Vagina (tissue), 2 donors: ENCODE results near the gene BTG1. TPM values are rescaled to one million over a fixed set of nuclear protein-coding genes. Genes with fewer than 3 reads are reported as not detected.

Source experiments
- DNase-seq, 2 donors: peaks; one replicate each; pipeline ENCODE4 v3.0.0-alpha.2; 2017; ENCODE audit errors: extremely low spot score in 2 of 2
- H3K27ac ChIP-seq: fragments of 200-600 bp; sonication (generic); one replicate; pipeline ENCODE4 v1.5.1; 2019
- H3K27me3 ChIP-seq: fragments of 200-600 bp; sonication (generic); one replicate; pipeline ENCODE4 v1.5.1; 2019
- H3K36me3 ChIP-seq, 2 donors: fragments of 200-600 bp; sonication (generic); one replicate each; pipeline ENCODE4 v1.5.1; 2017 to 2019
- H3K4me1 ChIP-seq: fragments of 200-600 bp; sonication (generic); one replicate; pipeline ENCODE4 v1.5.1; 2019
- H3K4me3 ChIP-seq, 2 donors: fragments of 200-600 bp; sonication (generic); 1 replicate in 1 of 2; 2 replicates in 1 of 2; pipeline ENCODE4 v1.5.1; 2016 to 2019
- H3K9me3 ChIP-seq: fragments of 200-600 bp; sonication (generic); one replicate; pipeline ENCODE4 v1.5.1; 2019
- CTCF ChIP-seq, 3 experiments: fragments of 450-650 bp in 2 of 3; fragments of 200-600 bp in 1 of 3; sonication (generic) in 1 of 3; IDR thresholded peaks; one replicate each; pipeline ENCODE4 v1.5.1; 2017 to 2019; ENCODE audit warnings: antibody characterized with exemption in 3 of 3, mild to moderate bottlenecking in 2 of 3, moderate library complexity in 2 of 3
- POLR2A ChIP-seq, 2 donors: fragments of 450-650 bp; IDR thresholded peaks; one replicate each; pipeline ENCODE4 v1.6.1; 2017; ENCODE audit warnings: antibody characterized with exemption in 2 of 2, mild to moderate bottlenecking in 2 of 2, moderate library complexity in 2 of 2
- POLR2AphosphoS5 ChIP-seq, 2 donors: sonication (generic); formaldehyde crosslinking; IDR thresholded peaks; one replicate each; pipeline ENCODE4 v1.9.0; 2017; ENCODE audit warnings: antibody characterized with exemption in 2 of 2, mild to moderate bottlenecking in 2 of 2, low read depth in 1 of 2; ENCODE audit not compliant: insufficient read depth in 1 of 2
- intact Hi-C: fragments of 100-400 bp; cut with DNase I; formaldehyde crosslinking; loops from one replicate; pipeline ENCODE4 v1.15.1; 2023
- total RNA-seq: library from RNA; depleted of rRNA; stranded (reverse); fragments of >200 nt; gene quantifications from one replicate; pipeline ENCODE4 v1.2.3, GENCODE V29; 2016

The BTG1 gene
- total RNA-seq, 1 donor from 2014 or later = 73.7 TPM

DNA sequence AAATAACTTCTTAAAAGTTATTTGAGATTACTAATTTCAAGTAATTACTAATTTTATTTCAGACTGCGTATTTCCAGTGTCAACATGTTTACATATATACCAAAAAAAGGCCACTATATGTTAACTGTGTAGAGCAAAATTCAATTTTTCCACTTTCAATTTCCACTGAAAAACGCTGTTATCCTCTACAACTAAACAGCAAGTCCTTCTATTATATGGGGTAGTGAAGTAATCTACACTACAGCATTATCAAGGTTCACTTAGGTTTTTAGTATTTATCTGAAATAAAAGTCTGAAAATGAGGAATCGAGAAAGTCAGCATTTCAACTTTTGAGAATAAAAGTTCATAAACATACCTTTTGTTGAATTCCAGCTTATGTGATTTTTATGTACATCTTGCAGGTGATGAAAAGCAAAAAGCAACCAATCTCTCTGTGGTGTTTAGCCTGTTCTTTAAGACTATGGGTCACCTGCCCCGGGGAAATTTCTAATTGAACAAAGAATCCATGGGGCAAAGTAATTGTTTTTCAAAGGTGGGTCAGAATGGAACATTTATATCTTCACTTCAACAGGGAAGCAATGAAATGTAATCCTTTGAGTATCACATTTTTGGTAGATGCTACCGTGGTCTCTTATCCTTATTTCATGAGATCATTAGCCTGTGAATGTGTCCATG, 3.3 kb downstream of the BTG1 start:
- peaks cover 4 to 32% of the 10 kb centered on the region in 2 donors for H3K36me3 ChIP-seq
- intact Hi-C loops = loop anchor here (10.0 kb wide), 2 partner anchors 328 to 422 kb away; no protein-coding TSS in a partner anchor
- H3K4me1 ChIP-seq = peaks cover 21% of the 10 kb centered on the region
- peak overlapping the region; percentile 84 to 85 for H3K4me3 ChIP-seq
- no peak for TF ChIP-seq CTCF (IDR thresholded peaks at IDR 0.05)
- no peak for TF ChIP-seq POLR2AphosphoS5 (IDR thresholded peaks at IDR 0.05; ENCODE audit: insufficient read depth in 1 of 2, low read depth in 1 of 2)
- TF ChIP-seq POLR2A (IDR thresholded peaks at IDR 0.05) = no peak
- no peak for DNase-seq
- H3K27ac ChIP-seq = peak overlapping the region; percentile 100
- no peaks in the 10 kb centered on the region for H3K27me3 ChIP-seq
- no peaks in the 10 kb centered on the region for H3K9me3 ChIP-seq

- intact Hi-C loops = loop anchor here (10.0 kb wide), 2 partner anchors 327 to 423 kb away; no protein-coding TSS in a partner anchor
- peak in 1 of 2 donors; percentile 16 for TF ChIP-seq POLR2A (IDR thresholded peaks at IDR 0.05)
- no peak for TF ChIP-seq CTCF (IDR thresholded peaks at IDR 0.05)
- H3K9me3 ChIP-seq = no peaks in the 10 kb centered on the region
- no peak for DNase-seq
- peak overlapping the region; percentile 100 for H3K27ac ChIP-seq
- H3K36me3 ChIP-seq = peaks cover 4 to 32% of the 10 kb centered on the region in 2 donors
- H3K27me3 ChIP-seq = no peaks in the 10 kb centered on the region
- H3K4me1 ChIP-seq = peaks cover 28% of the 10 kb centered on the region
- peak overlapping the region; percentile 84 to 85 for H3K4me3 ChIP-seq
Measured at GRCh38 chr12:92141591-92142121, 4.0 kb downstream of the BTG1 start.

- Histone ChIP-seq H3K4me3 (peak overlapping the region; percentile 84 to 85), H3K9me3 (no peaks in the 10 kb centered on the region), H3K27ac (peak overlapping the region; percentile 100), H3K4me1 (peaks cover 33% of the 10 kb centered on the region), H3K36me3 (peaks cover 4 to 32% of the 10 kb centered on the region in 2 donors), H3K27me3 (no peaks in the 10 kb centered on the region)
- intact Hi-C loops = loop anchor here (10.0 kb wide), 2 partner anchors 326 to 424 kb away; no protein-coding TSS in a partner anchor
- DNase-seq = no peak
- no peak for TF ChIP-seq CTCF (IDR thresholded peaks at IDR 0.05)
- TF ChIP-seq POLR2AphosphoS5 (IDR thresholded peaks at IDR 0.05; ENCODE audit: insufficient read depth in 1 of 2, low read depth in 1 of 2) = no peak
- TF ChIP-seq POLR2A (IDR thresholded peaks at IDR 0.05) = no peak
Measured at GRCh38 chr12:92140896-92141536, 4.6 kb downstream of the BTG1 start.

- intact Hi-C loops = loop anchor here (10.0 kb wide), 2 partner anchors 325 to 425 kb away; no protein-coding TSS in a partner anchor
- H3K27ac ChIP-seq = peak overlapping the region; percentile 100
- no peak for TF ChIP-seq CTCF (IDR thresholded peaks at IDR 0.05)
- no peak for TF ChIP-seq POLR2A (IDR thresholded peaks at IDR 0.05)
- TF ChIP-seq POLR2AphosphoS5 (IDR thresholded peaks at IDR 0.05; ENCODE audit: insufficient read depth in 1 of 2, low read depth in 1 of 2) = no peak
- no peaks in the 10 kb centered on the region for H3K27me3 ChIP-seq
- H3K4me1 ChIP-seq = peaks cover 42% of the 10 kb centered on the region
- no peak for DNase-seq
- peak overlapping the region; percentile 84 to 85 for H3K4me3 ChIP-seq
- peaks cover 4 to 32% of the 10 kb centered on the region in 2 donors for H3K36me3 ChIP-seq
- no peaks in the 10 kb centered on the region for H3K9me3 ChIP-seq
Measured at GRCh38 chr12:92140156-92140555, 5.5 kb downstream of the BTG1 start.
